MM.1S (cell line): ENCODE results near the gene MAGI2.

Experiments
- DNase-seq: peaks from one replicate; pipeline ENCODE4 v3.0.0-alpha.2; 2015
- H2AFZ ChIP-seq: fragments of 300-600 bp; sonication (generic); 2 replicates; pipeline ENCODE4 v1.6.0; 2016; ENCODE audit warnings: antibody characterized with exemption, low read length
- H3F3A ChIP-seq: fragments of 300-600 bp; sonication (generic); 2 replicates; pipeline ENCODE4 v1.6.1; 2016; ENCODE audit warnings: mild to moderate bottlenecking, antibody characterized with exemption, low read length, moderate library complexity, mixed read lengths; ENCODE audit not compliant: insufficient read depth
- H3K27ac ChIP-seq: fragments of 300-600 bp; sonication (generic); 2 replicates; pipeline ENCODE4 v1.5.1; 2016; ENCODE audit warnings: mild to moderate bottlenecking, low read length
- H3K27me3 ChIP-seq: fragments of 300-600 bp; sonication (generic); replicated peaks from 2 replicates; pipeline ENCODE4 v1.6.0; 2016; ENCODE audit warnings: low read length; ENCODE audit not compliant: insufficient read depth
- H3K36me3 ChIP-seq: fragments of 300-600 bp; sonication (generic); replicated peaks from 2 replicates; pipeline ENCODE4 v1.6.1; 2016; ENCODE audit warnings: mild to moderate bottlenecking, low read length, mixed read lengths; ENCODE audit not compliant: insufficient read depth
- H3K4me1 ChIP-seq: fragments of 300-600 bp; sonication (generic); 2 replicates; pipeline ENCODE4 v1.6.1; 2016; ENCODE audit warnings: low read length, mixed read lengths
- H3K4me2 ChIP-seq: fragments of 300-600 bp; sonication (generic); 2 replicates; pipeline ENCODE4 v1.6.0; 2016; ENCODE audit warnings: low read depth, low read length
- H3K4me3 ChIP-seq: fragments of 300-600 bp; sonication (generic); 2 replicates; pipeline ENCODE4 v1.5.1; 2016; ENCODE audit warnings: low read length, mixed read lengths
- H3K79me2 ChIP-seq: fragments of 300-600 bp; sonication (generic); 2 replicates; pipeline ENCODE4 v1.6.1; 2016; ENCODE audit warnings: mixed run types, low read length, mixed read lengths
- H3K9ac ChIP-seq: fragments of 300-600 bp; sonication (generic); 2 replicates; pipeline ENCODE4 v1.6.1; 2016; ENCODE audit warnings: low read length, mixed read lengths
- H3K9me2 ChIP-seq: fragments of 300-600 bp; sonication (generic); replicated peaks from 2 replicates; pipeline ENCODE4 v1.6.1; 2016; ENCODE audit warnings: mild to moderate bottlenecking, low read length, mixed read lengths; ENCODE audit not compliant: insufficient read depth
- H3K9me3 ChIP-seq: fragments of 300-600 bp; sonication (generic); replicated peaks from 2 replicates; pipeline ENCODE4 v1.6.1; 2016; ENCODE audit warnings: mild to moderate bottlenecking, low read length, mixed read lengths; ENCODE audit not compliant: insufficient read depth
- H4K20me1 ChIP-seq: fragments of 300-600 bp; sonication (generic); 2 replicates; pipeline ENCODE4 v1.6.1; 2016; ENCODE audit warnings: mild to moderate bottlenecking, low read length, moderate library complexity, mixed read lengths; ENCODE audit not compliant: insufficient read depth
- CTCF ChIP-seq: fragments of 300-600 bp; sonication (generic); IDR thresholded peaks from 2 replicates; pipeline ENCODE4 v1.5.1; 2016; ENCODE audit warnings: antibody characterized with exemption, low read length, mixed read lengths
- EZH2 ChIP-seq: fragments of 300-600 bp; sonication (generic); optimal IDR thresholded peaks from 2 replicates; pipeline ENCODE3; 2017; ENCODE audit warnings: low read depth, mild to moderate bottlenecking, antibody characterized with exemption, low read length, mixed read lengths
- EZH2phosphoT487 ChIP-seq: fragments of 300-600 bp; sonication (generic); IDR thresholded peaks from 2 replicates; pipeline ENCODE4 v1.6.1; 2018; ENCODE audit warnings: antibody characterized with exemption, low read length

Gene MAGI2

GRCh38 chr7:78175330-78176100 is 1278.0 kb downstream of the MAGI2 start:
- no peak overlapping the region for H2AFZ ChIP-seq
- H3K9me2 ChIP-seq, result no peaks in the 10 kb centered on the region
- no peaks in the 10 kb centered on the region for H3K27me3 ChIP-seq
- no peak overlapping the region for H3K4me3 ChIP-seq
- no peak for DNase-seq
- no peak overlapping the region for H3K27ac ChIP-seq
- H4K20me1 ChIP-seq, result no peaks in the 10 kb centered on the region
- no peak overlapping the region for H3K9ac ChIP-seq
- H3K9me3 ChIP-seq, result no peaks in the 10 kb centered on the region
- no peaks in the 10 kb centered on the region for H3F3A ChIP-seq
- no peaks in the 10 kb centered on the region for H3K79me2 ChIP-seq
- no peak overlapping the region for H3K4me2 ChIP-seq
- H3K36me3 ChIP-seq, result no peaks in the 10 kb centered on the region
- no peak for TF ChIP-seq CTCF
- TF ChIP-seq EZH2phosphoT487, result no peak
- TF ChIP-seq EZH2, result no peak
- no peaks in the 10 kb centered on the region for H3K4me1 ChIP-seq

- Histone ChIP-seq H3K9me3 (no peaks in the 10 kb centered on the region), H3K9me2 (no peaks in the 10 kb centered on the region), H3K4me1 (no peaks in the 10 kb centered on the region), H3K79me2 (no peaks in the 10 kb centered on the region), H3K27ac (no peak overlapping the region), H3K4me2 (no peak overlapping the region), H3K36me3 (no peaks in the 10 kb centered on the region), H3K27me3 (no peaks in the 10 kb centered on the region), H2AFZ (no peak overlapping the region), H3K4me3 (no peak overlapping the region), H3F3A (no peaks in the 10 kb centered on the region), H4K20me1 (no peaks in the 10 kb centered on the region), H3K9ac (no peak overlapping the region)
- no peak for TF ChIP-seq EZH2phosphoT487
- no peak for TF ChIP-seq EZH2
- no peak for TF ChIP-seq CTCF
- no peak for DNase-seq
Measured at GRCh38 chr7:78173666-78174065, 1279.8 kb downstream of the MAGI2 start.

DNA sequence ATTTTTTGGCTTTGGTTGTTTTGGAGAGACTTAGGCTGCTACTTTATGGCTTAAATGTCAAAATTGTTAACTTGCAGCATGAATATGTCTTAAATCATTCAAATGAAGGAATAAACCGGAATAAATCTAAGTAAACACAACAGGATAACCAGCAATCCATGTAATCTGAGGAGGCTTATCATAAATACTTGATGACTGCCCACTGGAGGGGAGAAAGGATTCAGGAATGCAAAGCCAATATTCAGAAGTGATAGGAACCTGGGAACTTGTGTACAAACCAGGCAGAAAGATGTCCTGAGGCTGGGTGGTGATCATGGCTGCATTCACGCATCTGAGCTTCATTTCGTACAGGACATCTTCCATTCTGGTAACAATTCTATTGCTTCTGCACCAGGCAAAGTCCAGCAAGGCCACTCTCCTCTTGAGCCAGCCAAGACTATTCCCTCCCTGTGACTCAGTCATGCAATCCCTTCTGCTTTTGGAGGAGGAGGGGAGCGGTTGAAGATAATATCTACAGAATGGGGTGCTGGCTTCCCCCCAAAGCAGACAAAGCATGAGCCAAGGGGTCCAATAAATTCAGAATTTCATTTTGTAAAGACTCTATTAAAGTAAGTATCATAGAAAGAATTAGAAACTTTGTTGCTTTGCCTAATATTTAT is 1280.4 kb downstream of the MAGI2 start:
- no peaks in the 10 kb centered on the region for H3K79me2 ChIP-seq
- DNase-seq, result no peak
- H3K4me1 ChIP-seq, result no peaks in the 10 kb centered on the region
- TF ChIP-seq EZH2 (no peak), CTCF (no peak), EZH2phosphoT487 (no peak)
- H3K4me3 ChIP-seq, result no peak overlapping the region
- H3K36me3 ChIP-seq, result no peaks in the 10 kb centered on the region
- H2AFZ ChIP-seq, result no peak overlapping the region
- no peaks in the 10 kb centered on the region for H3K9me3 ChIP-seq
- H3K9me2 ChIP-seq, result no peaks in the 10 kb centered on the region
- no peak overlapping the region for H3K4me2 ChIP-seq
- no peaks in the 10 kb centered on the region for H3K27me3 ChIP-seq
- no peak overlapping the region for H3K27ac ChIP-seq
- no peak overlapping the region for H3K9ac ChIP-seq
- no peaks in the 10 kb centered on the region for H4K20me1 ChIP-seq
- no peaks in the 10 kb centered on the region for H3F3A ChIP-seq
